Trophoblast cell (in vitro differentiated cells and primary cell): ENCODE data around the gene FGD4.

Experiments
- DNase-seq, 2 donors: peaks; one replicate each; pipeline ENCODE4 v3.0.0-alpha.2; 2016
- H2AFZ ChIP-seq: 2 replicates; pipeline ENCODE4 v1.6.1; 2013; ENCODE audit warnings: low read length, moderate library complexity, mild to moderate bottlenecking; ENCODE audit not compliant: insufficient read depth, poor library complexity
- H2AK5ac ChIP-seq: 2 replicates; pipeline ENCODE4 v1.6.1; 2013; ENCODE audit warnings: mild to moderate bottlenecking, low read length
- H2BK120ac ChIP-seq: 2 replicates; pipeline ENCODE4 v1.6.1; 2013; ENCODE audit warnings: low read length, mild to moderate bottlenecking, moderate library complexity; ENCODE audit not compliant: insufficient read depth, poor library complexity
- H2BK12ac ChIP-seq: 2 replicates; pipeline ENCODE4 v1.6.1; 2013; ENCODE audit warnings: mild to moderate bottlenecking, low read length, moderate library complexity
- H2BK5ac ChIP-seq: 2 replicates; pipeline ENCODE4 v1.6.1; 2013; ENCODE audit warnings: low read length, low read depth, moderate library complexity, mild to moderate bottlenecking; ENCODE audit not compliant: poor library complexity
- H3K14ac ChIP-seq: 2 replicates; pipeline ENCODE4 v1.6.1; 2013; ENCODE audit warnings: mild to moderate bottlenecking, low read length
- H3K18ac ChIP-seq: 2 replicates; pipeline ENCODE4 v1.6.1; 2013; ENCODE audit warnings: mild to moderate bottlenecking, low read length
- H3K23ac ChIP-seq: 2 replicates; pipeline ENCODE4 v1.6.1; 2013; ENCODE audit warnings: low read length
- H3K27ac ChIP-seq: 2 replicates; pipeline ENCODE4 v1.5.1; 2013; ENCODE audit warnings: low read depth, mild to moderate bottlenecking, inconsistent platforms, low read length, moderate library complexity
- H3K27me3 ChIP-seq: 2 replicates; pipeline ENCODE4 v1.6.1; 2013; ENCODE audit warnings: inconsistent platforms, mild to moderate bottlenecking, low read length, moderate library complexity; ENCODE audit not compliant: insufficient read depth
- H3K36me3 ChIP-seq, 2 experiments: 1 replicate in 1 of 2; 2 replicates in 1 of 2; pipeline ENCODE4 v1.6.1; 2013; ENCODE audit warnings: low read length in 2 of 2, mild to moderate bottlenecking in 2 of 2, moderate library complexity in 1 of 2; ENCODE audit not compliant: insufficient read depth in 2 of 2, control insufficient read depth in 1 of 2
- H3K4ac ChIP-seq: 2 replicates; pipeline ENCODE4 v1.6.1; 2013; ENCODE audit warnings: low read depth, mild to moderate bottlenecking, low read length, moderate library complexity
- H3K4me1 ChIP-seq, 2 experiments: 1 replicate in 1 of 2; 2 replicates in 1 of 2; pipeline ENCODE4 v1.6.1; 2013; ENCODE audit warnings: low read length in 2 of 2, mild to moderate bottlenecking in 2 of 2, moderate library complexity in 1 of 2; ENCODE audit not compliant: insufficient read depth in 2 of 2, control insufficient read depth in 1 of 2
- H3K4me2 ChIP-seq: 2 replicates; pipeline ENCODE4 v1.6.1; 2013; ENCODE audit warnings: inconsistent platforms, mild to moderate bottlenecking, low read length, moderate library complexity
- H3K4me3 ChIP-seq: 2 replicates; pipeline ENCODE4 v1.5.1; 2013; ENCODE audit warnings: mild to moderate bottlenecking, low read depth, low read length, inconsistent platforms
- H3K79me1 ChIP-seq: one replicate; pipeline ENCODE4 v1.6.1; 2013; ENCODE audit warnings: low read length
- H3K79me2 ChIP-seq: 2 replicates; pipeline ENCODE4 v1.6.1; 2013; ENCODE audit warnings: low read length, mild to moderate bottlenecking; ENCODE audit not compliant: control insufficient read depth, insufficient read depth, poor library complexity
- H3K9ac ChIP-seq: 2 replicates; pipeline ENCODE4 v1.6.1; 2013; ENCODE audit warnings: mild to moderate bottlenecking, low read length
- H3K9me3 ChIP-seq: 2 replicates; pipeline ENCODE4 v1.6.1; 2013; ENCODE audit warnings: low read depth, mild to moderate bottlenecking, control low read depth, inconsistent platforms, low read length; ENCODE audit not compliant: insufficient read depth
- H4K12ac ChIP-seq: 2 replicates; pipeline ENCODE4 v1.6.1; 2013; ENCODE audit warnings: low read depth, mild to moderate bottlenecking, low read length, moderate library complexity
- H4K8ac ChIP-seq: 2 replicates; pipeline ENCODE4 v1.6.1; 2013; ENCODE audit warnings: low read depth, mild to moderate bottlenecking, low read length, moderate library complexity
- H4K91ac ChIP-seq: one replicate; pipeline ENCODE4 v1.6.1; 2013; ENCODE audit warnings: low read depth, mild to moderate bottlenecking, low read length, moderate library complexity
- WGBS: extraction: QIAGEN DNeasy Blood & Tissue Kit; methylation state at CpG from one replicate; pipeline ENCODE4 v1.1.7; 2013; ENCODE audit warnings: missing lambda C conversion rate; ENCODE audit not compliant: insufficient read length, insufficient coverage; ENCODE audit errors: extremely low coverage; 5-methylcytosine and 5-hydroxymethylcytosine counted together

Gene FGD4

GRCh38 chr12:32398181-32398580, 1.2 kb upstream of the FGD4 start:
- Histone ChIP-seq H3K79me1 (peaks cover 10% of the 10 kb centered on the region), H2BK5ac (no peak overlapping the region), H3K4ac (no peak overlapping the region), H2AK5ac (no peak overlapping the region), H3K79me2 (peaks cover 5% of the 10 kb centered on the region), H3K27me3 (no peaks in the 10 kb centered on the region), H3K18ac (no peak overlapping the region), H4K91ac (no peak overlapping the region), H2BK12ac (no peak overlapping the region), H3K14ac (no peak overlapping the region), H4K12ac (no peak overlapping the region), H3K27ac (no peak overlapping the region), H3K23ac (no peak overlapping the region), H3K9ac (no peak overlapping the region), H4K8ac (no peak overlapping the region), H3K9me3 (no peaks in the 10 kb centered on the region), H3K36me3 (no peaks in the 10 kb centered on the region), H2AFZ (no peak overlapping the region), H2BK120ac (no peak overlapping the region), H3K4me1 (peaks cover 0 to 3% of the 10 kb centered on the region in 2 experiments), H3K4me2 (no peak overlapping the region), H3K4me3 (no peak overlapping the region)
- no peak for DNase-seq
- no CpG with 5 or more reads among the region's 4 CpGs for WGBS

- H3K4ac ChIP-seq, result no peak overlapping the region
- peak overlapping the region; percentile 90 for H3K4me3 ChIP-seq
- H4K12ac ChIP-seq, result peak overlapping the region; percentile 64
- H3K27me3 ChIP-seq, result no peaks in the 10 kb centered on the region
- WGBS, result no CpG with 5 or more reads among the region's 36 CpGs
- no peak overlapping the region for H3K23ac ChIP-seq
- peak overlapping the region; percentile 11 for H3K14ac ChIP-seq
- H3K79me2 ChIP-seq, result peaks cover 5% of the 10 kb centered on the region
- peak overlapping the region; percentile 98 for H2AFZ ChIP-seq
- no peak overlapping the region for H2AK5ac ChIP-seq
- peak overlapping the region; percentile 91 for H3K4me2 ChIP-seq
- H3K9ac ChIP-seq, result peak overlapping the region; percentile 13
- H2BK120ac ChIP-seq, result no peak overlapping the region
- H3K79me1 ChIP-seq, result peaks cover 10% of the 10 kb centered on the region
- H4K91ac ChIP-seq, result peak overlapping the region; percentile 80
- H3K18ac ChIP-seq, result no peak overlapping the region
- no peak overlapping the region for H3K27ac ChIP-seq
- peaks cover 0 to 3% of the 10 kb centered on the region in 2 experiments for H3K4me1 ChIP-seq
- no peak overlapping the region for H4K8ac ChIP-seq
- H3K36me3 ChIP-seq, result no peaks in the 10 kb centered on the region
- peak overlapping the region; percentile 39 for H2BK12ac ChIP-seq
- H3K9me3 ChIP-seq, result no peaks in the 10 kb centered on the region
- no peak for DNase-seq
- no peak overlapping the region for H2BK5ac ChIP-seq
Measured at GRCh38 chr12:32398816-32399369, 465 bp upstream of the FGD4 start.

- H3K9me3 ChIP-seq, result no peaks in the 10 kb centered on the region
- peak overlapping the region; percentile 68 for H3K4ac ChIP-seq
Measured at GRCh38 chr12:32400114-32400672, 835 bp downstream of the FGD4 start.

GRCh38 chr12:32400866-32401265, 1.5 kb downstream of the FGD4 start:
- no peak overlapping the region for H3K4me3 ChIP-seq
- H3K9ac ChIP-seq, result no peak overlapping the region
- no peak overlapping the region for H3K14ac ChIP-seq
- peaks cover 0 to 3% of the 10 kb centered on the region in 2 experiments for H3K4me1 ChIP-seq
- no peaks in the 10 kb centered on the region for H3K27me3 ChIP-seq
- H3K18ac ChIP-seq, result no peak overlapping the region
- H4K8ac ChIP-seq, result no peak overlapping the region
- no peaks in the 10 kb centered on the region for H3K36me3 ChIP-seq
- peaks cover 10% of the 10 kb centered on the region for H3K79me1 ChIP-seq
- no peak overlapping the region for H3K27ac ChIP-seq
- no peak overlapping the region for H3K23ac ChIP-seq
- peaks cover 5% of the 10 kb centered on the region for H3K79me2 ChIP-seq
- H3K4ac ChIP-seq, result no peak overlapping the region
- H4K91ac ChIP-seq, result no peak overlapping the region
- no peak overlapping the region for H2AK5ac ChIP-seq
- no peak overlapping the region for H3K4me2 ChIP-seq
- no peak overlapping the region for H2BK5ac ChIP-seq
- no peak for DNase-seq
- H2BK120ac ChIP-seq, result no peak overlapping the region
- no peak overlapping the region for H4K12ac ChIP-seq
- H2AFZ ChIP-seq, result no peak overlapping the region
- no peak overlapping the region for H2BK12ac ChIP-seq
- H3K9me3 ChIP-seq, result no peaks in the 10 kb centered on the region
- no CpG with 5 or more reads among the region's 2 CpGs for WGBS

More at GRCh38 chr12:32400114-32400672, 835 bp downstream of the FGD4 start:
- H3K27me3 ChIP-seq, result no peaks in the 10 kb centered on the region
- DNase-seq, result peak in 1 of 2 donors; percentile 55
- peak overlapping the region; percentile 85 for H4K8ac ChIP-seq
- H2AK5ac ChIP-seq, result no peak overlapping the region
- H3K79me1 ChIP-seq, result peaks cover 10% of the 10 kb centered on the region
- H2BK5ac ChIP-seq, result peak overlapping the region; percentile 15
- peak overlapping the region; percentile 98 for H2AFZ ChIP-seq
- no peak overlapping the region for H2BK12ac ChIP-seq
- H4K91ac ChIP-seq, result peak overlapping the region; percentile 80
- H3K14ac ChIP-seq, result peak overlapping the region; percentile 88
- peak overlapping the region; percentile 53 for H3K27ac ChIP-seq
- H2BK120ac ChIP-seq, result peak overlapping the region; percentile 56
- H3K9ac ChIP-seq, result peak overlapping the region; percentile 67
- H3K4me3 ChIP-seq, result peak overlapping the region; percentile 90
- no CpG with 5 or more reads among the region's 15 CpGs for WGBS
- H3K4me1 ChIP-seq, result peaks cover 0 to 3% of the 10 kb centered on the region in 2 experiments
- peak overlapping the region; percentile 77 for H3K18ac ChIP-seq
- H3K4me2 ChIP-seq, result peak overlapping the region; percentile 91
- no peaks in the 10 kb centered on the region for H3K36me3 ChIP-seq
- peaks cover 5% of the 10 kb centered on the region for H3K79me2 ChIP-seq
- no peak overlapping the region for H3K23ac ChIP-seq
- peak overlapping the region; percentile 89 for H4K12ac ChIP-seq
